Measurements from ENCODE around the gene SLC2A3.
"Not testable (repeated sequence)": the region's sequence is repeated elsewhere in the genome, so short reads cannot be mapped to it uniquely, and the experiment has no call there.

SLC2A3 gene

DNA sequence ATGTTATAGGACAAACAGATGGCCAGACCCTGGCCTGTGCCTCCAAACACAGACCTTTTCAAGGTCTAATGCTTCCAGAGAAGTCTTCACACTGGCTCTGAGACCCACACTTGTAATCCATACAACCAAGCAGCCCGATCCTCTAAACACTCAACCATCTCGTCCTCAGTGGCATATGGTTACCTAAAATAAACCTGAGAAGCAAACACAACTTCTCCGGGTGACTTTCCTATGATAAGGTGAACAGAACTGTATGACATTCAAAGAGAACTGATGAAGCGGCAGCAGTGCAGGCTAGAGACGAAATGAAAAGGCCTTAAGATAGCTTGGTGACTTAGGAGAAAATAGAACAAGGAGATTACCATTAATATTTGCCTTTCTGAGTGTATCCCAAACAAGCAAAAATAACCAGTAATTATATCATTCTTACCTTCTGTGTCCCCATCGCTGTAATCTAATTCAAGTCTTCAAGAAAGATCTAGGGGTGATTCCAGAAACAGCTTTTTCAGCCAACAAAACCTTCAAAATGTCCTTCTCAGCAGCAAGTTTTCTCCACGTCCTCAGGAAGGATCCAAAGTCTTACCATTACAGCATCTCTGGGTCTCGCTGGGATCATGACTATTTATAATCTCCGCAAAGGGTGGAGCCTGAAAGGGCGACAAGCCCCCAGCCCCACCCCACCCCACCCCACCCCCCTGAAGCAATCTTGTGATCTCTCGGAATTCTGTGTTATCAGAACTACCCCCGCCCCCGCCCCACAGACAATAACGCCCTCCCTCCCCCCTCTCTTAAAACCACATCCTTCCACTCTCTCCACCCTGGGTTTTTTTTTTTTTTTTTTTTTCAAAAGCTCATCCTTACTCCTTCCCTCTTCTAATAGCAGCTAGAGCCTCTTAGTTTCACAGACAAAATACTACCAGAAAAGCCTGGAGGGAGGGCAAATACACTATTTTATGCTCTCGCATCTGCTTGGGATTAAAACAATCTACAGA, at the start of gene SLC2A3:
Gene SLC2A3, minus strand, starts transcription at position 598 of the 992 bp plus-strand sequence. Its CDS starts 153 bp downstream, at position 445.
- peak; percentile 64 to 77 (median 64) for DNase-seq (ENCODE audit: low read depth in 3 of 3)

DNA sequence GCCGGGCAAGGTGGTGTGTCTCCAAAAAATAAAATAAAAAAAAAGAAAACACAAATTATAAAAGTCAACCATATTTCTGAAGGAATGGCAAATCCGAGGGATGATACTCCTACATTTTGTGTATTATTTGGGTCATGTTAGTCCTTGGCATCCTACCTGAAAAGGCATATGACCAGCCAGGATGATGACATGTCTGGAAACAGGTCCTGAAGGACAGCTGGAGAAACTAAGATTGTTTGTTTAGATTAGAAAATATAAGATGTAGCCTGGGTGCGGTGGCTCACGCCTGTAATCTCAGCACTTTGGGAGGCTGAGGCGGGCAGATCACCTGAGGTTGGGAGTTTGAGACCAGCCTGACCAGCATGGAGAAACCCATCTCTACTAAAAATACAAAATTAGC, 48.9 kb upstream of the SLC2A3 start:
- DNase-seq (ENCODE audit: low read depth in 3 of 3) = no peak

DNA sequence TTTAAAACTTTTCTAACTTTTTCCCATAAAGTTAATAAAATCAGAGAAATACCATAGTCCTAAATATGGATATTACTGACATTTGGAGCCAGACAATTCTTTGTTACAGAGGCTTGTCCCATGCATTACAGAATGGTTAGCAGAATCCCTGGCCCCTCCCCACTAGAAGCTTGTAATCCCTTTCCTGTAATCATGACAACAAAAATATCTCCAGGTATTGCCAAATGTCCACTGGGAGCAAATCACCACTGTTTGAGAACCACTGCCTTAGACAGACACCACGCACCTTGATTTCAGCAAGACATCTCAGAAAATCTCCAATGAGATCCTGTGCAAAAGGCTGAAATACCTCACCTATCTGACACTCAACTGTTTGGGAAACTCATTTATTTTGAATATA, 47.5 kb upstream of the SLC2A3 start:
- DNase-seq (ENCODE audit: low read depth in 3 of 3) = not testable (repeated sequence)

DNA sequence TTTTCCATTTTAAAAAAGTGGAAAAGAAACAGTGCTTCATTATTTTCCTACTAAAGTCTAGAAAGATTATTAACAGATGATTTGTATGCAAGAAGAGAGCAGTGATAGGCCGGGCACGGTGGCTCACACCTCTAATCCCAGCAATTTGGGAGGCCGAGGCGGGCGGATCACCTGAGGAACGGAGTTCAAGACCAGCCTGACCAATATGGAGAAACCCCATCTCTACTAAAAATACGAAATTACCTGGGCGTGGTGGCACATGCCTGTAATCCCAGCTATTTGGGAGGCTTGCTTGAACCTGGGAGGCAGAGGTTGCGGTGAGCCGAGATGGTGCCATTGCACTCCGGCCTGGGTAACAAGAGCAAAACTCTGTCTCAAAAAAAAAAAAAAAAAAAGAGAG, 47.0 kb upstream of the SLC2A3 start:
- DNase-seq (ENCODE audit: low read depth in 3 of 3) = not testable (repeated sequence)

DNA sequence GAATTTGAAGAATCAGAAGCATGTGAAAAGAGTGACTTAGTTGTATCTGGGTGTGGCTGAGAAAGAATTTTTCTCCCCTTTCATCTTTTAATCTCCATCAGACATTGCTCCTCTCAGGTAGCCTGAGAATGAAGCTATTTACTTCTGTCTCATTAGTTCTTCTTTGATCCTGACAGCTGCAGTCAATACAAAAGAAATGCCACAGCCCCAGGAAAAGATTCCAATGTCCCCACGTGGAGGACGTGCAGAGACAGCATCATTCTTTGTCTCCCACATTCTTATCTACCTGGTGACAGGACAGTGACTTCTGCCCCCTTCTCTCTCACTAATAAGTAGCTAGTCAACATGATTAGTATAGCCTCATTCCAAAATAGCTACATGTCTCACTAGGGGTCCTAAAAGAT, 46.3 kb upstream of the SLC2A3 start:
- not testable (repeated sequence) for DNase-seq (ENCODE audit: low read depth in 3 of 3)

DNA sequence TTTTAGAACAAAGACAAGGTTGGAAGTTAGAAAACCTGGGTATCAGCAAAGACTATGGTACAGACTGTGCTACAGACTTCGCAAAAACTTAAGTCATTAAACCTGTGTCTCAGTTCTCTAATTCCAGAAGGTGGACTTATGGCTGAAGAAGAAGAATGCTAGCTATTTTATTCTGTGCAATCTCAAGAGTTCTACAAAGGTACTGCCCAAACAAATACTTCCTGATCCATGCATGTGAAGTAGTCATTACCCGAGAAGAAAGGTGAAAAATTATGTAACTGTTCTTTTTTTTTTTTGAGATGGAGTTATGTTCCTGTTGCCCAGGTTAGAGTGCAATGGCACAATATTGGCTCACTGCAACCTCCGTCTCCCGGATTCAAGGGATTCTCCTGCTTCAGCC, 45.5 kb upstream of the SLC2A3 start:
- no peak for DNase-seq (ENCODE audit: low read depth in 3 of 3)

DNA sequence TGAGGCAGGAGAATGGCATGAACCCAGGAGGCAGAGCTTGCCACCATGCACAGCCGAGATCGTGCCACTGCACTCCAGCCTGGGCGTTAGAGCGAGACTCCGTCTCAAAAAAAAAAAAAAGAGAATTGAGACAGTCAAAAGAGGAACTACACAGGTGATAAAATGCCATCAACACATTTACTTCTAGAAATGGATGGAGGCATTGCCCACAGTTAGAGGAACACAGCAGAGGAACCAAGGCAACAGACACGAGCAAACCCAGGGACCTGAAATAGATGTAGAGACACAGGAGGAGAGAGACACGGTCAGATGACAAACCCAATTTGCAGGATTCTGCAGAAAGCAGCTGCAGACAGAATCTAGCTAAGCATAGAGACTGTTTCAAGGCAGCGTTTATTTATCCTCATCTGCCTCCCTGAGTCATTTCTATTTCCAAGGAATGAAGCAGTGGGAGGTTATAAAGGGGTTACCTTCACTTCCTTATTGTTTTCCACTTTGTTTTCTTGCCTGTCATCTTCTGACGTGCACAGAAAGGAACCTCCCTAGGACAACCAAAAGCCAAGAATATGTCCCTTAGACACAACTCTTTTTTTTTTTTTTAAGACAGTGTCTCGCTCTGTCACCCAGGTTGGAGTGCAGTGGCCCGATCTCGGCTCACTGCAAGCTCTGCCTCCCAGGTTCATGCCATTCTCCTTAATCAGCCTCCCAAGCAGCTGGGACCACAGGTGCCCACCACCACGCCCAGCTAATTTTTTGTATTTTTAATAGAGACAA, 41.6 kb upstream of the SLC2A3 start:
- not testable (repeated sequence) for DNase-seq (ENCODE audit: low read depth in 3 of 3)

DNA sequence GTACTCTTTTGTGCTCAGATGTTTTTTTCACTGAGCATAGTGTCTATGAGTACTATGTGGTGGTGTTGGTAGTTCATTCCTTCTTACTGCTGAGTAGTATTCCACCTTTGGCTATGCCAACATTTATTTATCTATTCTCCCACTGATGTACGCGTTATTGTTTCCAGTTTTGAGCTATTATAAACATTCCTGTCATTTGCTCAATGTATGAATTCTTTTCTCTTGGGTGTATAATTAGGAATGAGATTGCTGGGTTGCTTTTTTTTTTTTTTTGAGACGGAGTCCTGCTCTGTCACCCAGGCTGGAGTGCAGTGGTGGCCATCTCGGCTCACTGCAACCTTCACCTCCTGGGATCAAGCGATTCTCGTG, 37.5 kb upstream of the SLC2A3 start:
- no peak for DNase-seq (ENCODE audit: low read depth in 3 of 3)

DNA sequence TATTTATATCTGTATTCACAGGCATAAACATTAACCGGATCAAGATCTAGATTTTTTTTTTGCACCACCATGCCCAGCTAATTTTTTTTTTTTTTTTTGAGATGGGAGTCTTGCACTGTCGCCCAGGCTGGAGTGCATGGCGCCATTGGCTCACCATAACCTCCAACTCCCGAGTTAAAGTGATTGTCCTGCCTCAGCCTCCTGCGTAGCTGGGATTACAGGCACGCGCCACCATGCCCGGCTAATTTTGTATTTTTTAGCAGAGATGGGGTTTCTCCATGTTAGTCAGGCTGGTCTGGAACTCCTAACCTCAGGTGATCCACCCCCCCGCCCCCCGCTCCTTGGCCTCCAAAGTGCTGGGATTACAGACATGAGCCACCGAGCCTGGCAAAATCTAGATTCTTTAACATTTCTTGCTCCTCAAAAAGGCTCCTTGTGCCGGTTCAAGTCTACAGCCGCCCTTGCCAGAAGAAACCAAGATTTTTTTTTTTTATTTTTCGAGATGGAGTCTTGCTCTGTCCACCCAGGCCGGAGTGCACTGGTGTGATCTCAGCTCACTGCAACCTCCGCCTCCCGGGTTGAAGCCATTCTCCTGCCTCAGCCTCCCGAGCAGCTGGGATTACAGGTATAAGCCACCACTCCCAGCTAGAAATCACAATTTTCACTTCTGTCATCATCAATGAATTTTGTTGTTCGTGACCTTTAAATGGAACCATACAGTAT, 36.9 kb upstream of the SLC2A3 start:
- DNase-seq (ENCODE audit: low read depth in 3 of 3) = no peak

DNA sequence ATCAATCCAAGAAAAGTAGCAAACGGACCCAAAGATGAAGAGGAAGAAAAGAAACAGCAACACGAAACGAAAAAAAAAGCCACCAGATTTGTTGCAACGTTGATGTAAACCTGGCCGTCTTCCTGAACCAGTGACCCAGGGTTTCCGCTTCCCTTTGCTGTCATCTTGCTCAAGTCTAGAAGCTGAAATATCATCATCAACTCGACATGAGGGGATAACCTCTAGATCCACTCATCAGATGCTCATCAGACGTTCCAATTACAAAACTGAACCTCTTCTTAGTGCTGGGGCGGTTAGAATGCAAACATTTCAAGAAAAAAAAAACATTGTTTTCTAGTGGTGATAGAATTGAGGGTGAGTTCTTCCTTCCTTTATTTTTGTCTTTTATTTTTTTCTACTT, 36.3 kb upstream of the SLC2A3 start:
- DNase-seq (ENCODE audit: low read depth in 3 of 3) = not testable (repeated sequence)

DNA sequence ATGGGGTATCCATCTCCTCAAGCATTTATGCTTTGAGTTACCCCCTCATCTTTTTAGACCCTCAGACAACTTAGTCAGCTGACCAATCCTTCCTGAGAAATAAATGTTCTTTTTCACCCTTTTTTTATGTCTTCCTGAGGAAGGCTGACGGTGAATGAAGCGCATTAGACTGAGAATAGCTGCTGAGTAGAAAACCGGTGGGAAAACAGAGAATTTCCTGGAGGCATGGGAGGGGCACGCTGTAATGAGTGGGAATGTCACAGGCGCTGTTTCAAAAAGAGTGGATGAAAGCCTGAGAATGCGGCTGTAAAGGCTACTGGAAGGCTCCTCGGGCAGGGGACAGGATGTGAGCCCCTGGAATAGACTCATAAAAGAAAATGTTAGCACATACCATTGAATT, 35.8 kb upstream of the SLC2A3 start:
- not testable (repeated sequence) for DNase-seq (ENCODE audit: low read depth in 3 of 3)

DNA sequence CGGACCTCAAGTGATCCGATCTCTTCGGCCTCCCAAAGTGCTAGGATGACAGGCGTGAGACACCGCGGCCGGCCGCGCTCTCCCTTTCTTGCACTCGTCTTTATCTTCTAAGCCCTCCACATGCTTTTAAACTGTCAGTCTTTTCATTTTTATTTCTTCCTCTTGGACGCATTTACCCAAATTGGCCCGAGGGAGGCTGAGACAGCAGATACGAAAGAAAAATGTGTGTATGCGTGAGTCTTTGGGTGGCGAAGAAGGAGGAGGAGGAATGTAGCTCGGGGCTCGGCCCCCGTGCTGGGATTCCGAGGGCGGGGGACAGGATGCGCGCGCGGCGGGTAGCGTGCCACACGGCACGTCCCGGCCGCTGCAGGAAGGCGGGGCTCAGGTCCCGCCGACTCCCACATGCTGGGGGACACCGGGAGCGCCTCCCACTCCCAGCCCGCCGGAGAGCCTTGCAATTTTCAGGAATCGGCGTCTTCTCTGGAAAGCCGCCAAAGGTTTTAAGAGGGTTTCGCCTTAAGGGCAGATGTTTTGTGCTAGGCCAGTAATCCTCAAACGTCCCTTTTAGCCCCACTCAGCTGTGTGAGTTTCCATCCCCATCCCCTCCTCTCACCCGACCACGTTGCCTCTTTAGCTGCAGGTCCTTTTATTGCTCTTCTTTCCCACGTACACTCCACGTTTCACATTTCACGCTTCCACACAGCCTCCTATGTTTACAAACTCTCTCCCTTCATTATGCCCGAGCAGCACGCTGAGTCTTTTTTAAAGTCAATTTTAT, 34.7 kb upstream of the SLC2A3 start:
- DNase-seq (ENCODE audit: low read depth in 3 of 3) = peak; percentile 76 to 90 (median 84)

DNA sequence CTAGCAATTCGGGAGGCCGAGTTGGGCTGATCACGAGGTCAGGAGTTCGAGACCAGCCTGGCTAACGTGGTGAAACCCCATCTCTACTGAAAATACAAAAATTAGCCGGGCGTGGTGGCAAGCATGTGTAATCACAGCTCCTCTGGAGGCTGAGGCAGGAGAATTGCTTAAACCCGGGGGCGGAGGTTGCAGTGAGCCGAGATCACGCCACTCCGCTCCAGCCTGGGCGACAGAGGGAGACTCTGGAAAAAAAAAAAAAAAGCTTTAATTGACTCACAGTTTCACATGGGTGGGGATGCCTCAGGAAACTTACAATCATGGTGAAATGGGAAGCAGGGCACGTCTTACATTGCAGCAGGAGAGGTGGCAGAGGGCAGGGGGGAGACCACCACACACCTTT, 30.6 kb upstream of the SLC2A3 start:
- DNase-seq (ENCODE audit: low read depth in 3 of 3) = peak in 1 of 3 donors; percentile 48

DNA sequence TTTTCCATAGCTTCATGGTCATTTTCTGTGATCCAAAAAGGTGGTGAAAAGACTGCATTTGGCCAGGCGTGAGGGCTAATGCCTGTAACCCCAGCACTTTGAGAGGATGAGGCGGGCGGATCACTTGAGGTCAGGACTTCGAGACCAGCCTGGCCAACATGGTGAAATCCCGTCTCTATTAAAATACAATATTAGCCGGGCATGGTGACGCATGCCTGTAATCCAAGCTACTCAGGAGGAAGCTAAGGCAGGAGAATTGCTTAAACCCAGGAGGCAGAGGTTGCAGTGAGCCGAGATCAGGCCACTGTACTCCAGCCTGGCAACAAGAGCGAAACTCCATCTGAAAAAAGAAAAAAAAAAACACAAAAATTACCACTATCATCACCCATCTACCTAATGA, 28.7 kb upstream of the SLC2A3 start:
- DNase-seq (ENCODE audit: low read depth in 3 of 3) = not testable (repeated sequence)

DNA sequence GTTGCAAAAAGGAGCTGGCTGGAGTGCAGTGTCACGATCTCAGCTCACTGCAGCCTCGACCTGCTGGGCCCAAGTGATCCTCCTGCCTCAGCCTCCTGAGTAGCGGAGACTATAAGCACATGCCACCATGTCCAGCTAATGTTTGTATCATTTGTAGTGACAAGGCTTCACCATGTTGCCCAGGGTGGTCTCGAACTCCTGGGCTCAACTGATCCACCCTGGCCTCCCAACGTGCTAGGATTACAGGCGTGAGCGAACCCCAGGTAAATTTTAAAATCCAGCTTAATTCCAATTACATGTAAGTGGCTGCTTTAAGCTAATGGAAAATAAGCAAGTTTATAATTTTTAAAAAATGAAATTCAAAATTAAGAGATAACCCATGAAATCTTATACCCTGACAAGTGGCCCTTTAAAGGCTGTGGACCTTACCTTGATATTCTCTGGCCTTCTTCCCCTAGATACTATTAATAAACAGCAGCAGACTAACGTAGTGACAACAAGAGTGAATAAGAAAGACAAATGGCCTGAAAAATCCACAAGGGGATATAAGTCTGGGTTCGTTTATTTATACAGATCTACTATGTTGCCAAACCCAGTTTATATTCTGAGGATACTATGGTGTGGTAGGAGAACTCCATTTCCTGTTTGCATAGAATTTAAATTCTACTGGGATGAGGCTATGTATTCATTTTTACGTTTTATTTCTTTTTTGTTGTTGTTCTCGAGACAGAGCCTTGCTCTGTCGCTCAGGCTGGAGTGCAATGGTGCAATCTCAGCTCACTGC, 25.6 kb upstream of the SLC2A3 start:
- no peak for DNase-seq (ENCODE audit: low read depth in 3 of 3)

DNA sequence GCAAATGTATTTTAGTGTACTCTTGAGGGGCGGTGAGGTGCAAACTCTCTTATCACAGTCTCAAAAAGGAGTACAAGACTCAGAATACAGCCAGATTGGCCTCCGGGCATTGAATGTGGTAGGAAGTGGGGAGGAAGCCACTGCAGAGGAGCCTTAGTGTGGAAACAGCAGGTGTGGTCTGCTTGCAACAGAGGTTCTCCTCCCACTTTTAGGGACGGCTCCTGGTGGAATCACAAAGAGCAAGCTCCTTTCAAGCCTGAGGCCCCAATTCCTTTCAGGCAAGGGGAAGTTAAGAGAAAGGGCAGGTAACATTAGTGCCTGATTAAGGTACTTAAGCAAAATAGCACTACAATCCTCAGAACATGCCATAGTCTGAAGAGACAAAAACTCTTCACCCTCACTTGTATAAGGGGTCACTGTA, 23.7 kb upstream of the SLC2A3 start:
- no peak for DNase-seq (ENCODE audit: low read depth in 3 of 3)

DNA sequence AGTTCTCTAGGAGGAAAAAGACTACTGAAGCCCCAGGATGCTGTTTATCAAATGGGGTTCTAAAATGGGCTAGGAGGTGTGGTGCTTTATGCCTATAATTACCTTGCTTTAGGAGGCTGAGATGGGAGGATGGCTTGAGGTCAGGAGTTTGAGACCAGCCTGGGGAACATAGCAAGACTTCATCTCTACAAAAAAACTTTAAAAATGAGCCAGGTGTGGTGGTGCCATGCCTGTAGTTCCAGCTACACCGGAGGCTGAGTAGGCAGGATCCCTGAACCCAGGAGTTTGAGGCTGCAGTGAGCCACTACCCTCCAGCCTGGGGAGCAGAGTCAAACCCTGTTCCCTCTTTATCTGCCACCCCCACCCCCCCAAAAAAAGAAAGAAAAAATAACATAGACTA, 23.3 kb upstream of the SLC2A3 start:
- DNase-seq (ENCODE audit: low read depth in 3 of 3) = no peak

DNA sequence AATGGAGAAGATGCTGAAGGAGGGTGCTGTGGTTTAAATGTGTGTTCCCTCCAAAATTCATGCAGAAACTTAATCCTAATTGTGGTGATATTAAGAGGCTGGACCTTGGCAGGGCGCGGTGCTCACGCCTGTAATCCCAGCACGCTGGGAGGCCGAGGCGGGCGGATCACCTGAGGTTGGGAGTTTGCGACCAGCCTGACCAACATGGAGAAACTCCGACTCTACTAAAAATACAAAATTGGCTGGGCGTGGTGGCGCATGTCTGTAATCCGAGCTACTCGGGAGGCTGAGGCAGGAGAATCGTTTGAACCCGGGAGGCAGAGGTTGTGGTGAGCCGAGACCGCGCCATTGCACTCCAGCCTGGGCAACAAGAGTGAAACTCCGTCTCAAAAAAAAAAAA, 18.9 kb upstream of the SLC2A3 start:
- not testable (repeated sequence) for DNase-seq (ENCODE audit: low read depth in 3 of 3)

DNA sequence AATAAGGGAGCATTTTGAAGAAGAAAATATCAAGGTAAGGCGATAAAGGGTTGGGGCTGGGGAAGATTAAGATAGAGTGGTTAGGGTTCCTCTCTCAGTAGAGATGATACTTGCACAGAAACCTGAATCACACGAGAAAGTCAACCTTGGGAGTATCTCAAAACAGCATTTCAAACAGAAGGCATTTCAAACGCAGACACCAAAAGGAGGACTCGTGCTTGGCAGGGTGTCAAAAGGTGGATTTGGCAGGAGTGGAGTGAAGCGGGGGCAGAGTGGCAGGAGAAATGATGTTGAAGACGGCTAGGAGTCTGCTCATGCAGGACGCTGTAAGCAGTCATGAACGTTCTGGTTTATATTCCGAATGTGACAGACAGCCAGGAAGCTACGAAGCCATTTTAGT, 18.4 kb upstream of the SLC2A3 start:
- not testable (repeated sequence) for DNase-seq (ENCODE audit: low read depth in 3 of 3)

DNA sequence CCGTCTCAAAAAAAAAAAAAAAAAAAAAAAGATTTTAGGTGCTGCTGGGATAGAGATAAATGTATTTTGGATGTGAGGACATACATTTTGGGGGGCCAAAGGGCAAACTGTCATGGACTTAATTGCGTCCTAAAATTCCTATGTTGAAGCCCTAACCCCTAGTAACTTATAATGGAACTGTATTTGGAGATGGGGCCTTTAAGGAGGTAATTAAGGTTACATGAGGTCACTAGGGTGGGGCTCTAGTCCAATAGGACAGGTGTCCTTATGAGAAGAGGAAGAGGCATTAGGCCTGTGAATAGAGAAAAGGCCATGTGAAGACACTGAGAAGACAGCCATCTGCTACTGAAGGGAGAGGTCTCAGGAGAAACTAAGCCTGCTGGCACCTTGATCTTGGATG, 17.9 kb upstream of the SLC2A3 start:
- DNase-seq (ENCODE audit: low read depth in 3 of 3) = not testable (repeated sequence)

Measured in stimulated activated CD4-positive, alpha-beta T cell treated with anti-CD3 and anti-CD28 coated beads, TNF-alpha, amount 100 ng/mL, for 48 hours (primary cell).